ENCODE results near the gene FBXO27.
"Not testable (repeated sequence)": the region's sequence is repeated elsewhere in the genome, so short reads cannot be mapped to it uniquely, and the experiment has no call there.

The FBXO27 gene

DNA sequence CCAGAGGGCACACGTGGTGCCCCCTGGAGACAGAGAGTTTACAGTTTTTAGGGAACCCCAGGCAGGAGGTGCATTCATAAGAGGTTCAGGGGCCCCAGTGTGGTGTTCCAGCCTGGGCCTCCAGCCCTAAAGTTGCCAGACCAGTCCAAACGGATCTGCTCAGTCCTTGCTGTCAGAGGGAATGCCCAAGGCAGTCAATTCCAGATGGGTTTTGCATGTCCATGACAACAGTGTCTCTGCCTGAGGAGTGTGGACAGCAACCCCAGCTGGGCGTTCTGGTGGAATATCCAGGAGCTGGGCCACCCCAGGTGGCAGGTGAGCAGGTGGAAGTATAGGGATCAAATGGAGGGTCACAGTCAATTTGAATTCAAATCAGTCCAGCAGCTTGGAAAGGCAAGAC is 25.3 kb downstream of the FBXO27 start:
- H3K4me3 ChIP-seq (ENCODE audit: severe bottlenecking): no peak overlapping the region
- H3K36me3 ChIP-seq (ENCODE audit: low read depth): no peaks in the 10 kb centered on the region
- no peaks in the 10 kb centered on the region for H3K4me1 ChIP-seq (ENCODE audit: insufficient read depth, poor library complexity, severe bottlenecking)
- DNase-seq (ENCODE audit: low spot score) (no peak), ATAC-seq (ENCODE audit: low read depth) (no peak)
- H3K27me3 ChIP-seq (ENCODE audit: insufficient read depth, poor library complexity, severe bottlenecking): no peaks in the 10 kb centered on the region
- H3K9me3 ChIP-seq (ENCODE audit: severe bottlenecking): no peaks in the 10 kb centered on the region
- TF ChIP-seq, protein P1, sequence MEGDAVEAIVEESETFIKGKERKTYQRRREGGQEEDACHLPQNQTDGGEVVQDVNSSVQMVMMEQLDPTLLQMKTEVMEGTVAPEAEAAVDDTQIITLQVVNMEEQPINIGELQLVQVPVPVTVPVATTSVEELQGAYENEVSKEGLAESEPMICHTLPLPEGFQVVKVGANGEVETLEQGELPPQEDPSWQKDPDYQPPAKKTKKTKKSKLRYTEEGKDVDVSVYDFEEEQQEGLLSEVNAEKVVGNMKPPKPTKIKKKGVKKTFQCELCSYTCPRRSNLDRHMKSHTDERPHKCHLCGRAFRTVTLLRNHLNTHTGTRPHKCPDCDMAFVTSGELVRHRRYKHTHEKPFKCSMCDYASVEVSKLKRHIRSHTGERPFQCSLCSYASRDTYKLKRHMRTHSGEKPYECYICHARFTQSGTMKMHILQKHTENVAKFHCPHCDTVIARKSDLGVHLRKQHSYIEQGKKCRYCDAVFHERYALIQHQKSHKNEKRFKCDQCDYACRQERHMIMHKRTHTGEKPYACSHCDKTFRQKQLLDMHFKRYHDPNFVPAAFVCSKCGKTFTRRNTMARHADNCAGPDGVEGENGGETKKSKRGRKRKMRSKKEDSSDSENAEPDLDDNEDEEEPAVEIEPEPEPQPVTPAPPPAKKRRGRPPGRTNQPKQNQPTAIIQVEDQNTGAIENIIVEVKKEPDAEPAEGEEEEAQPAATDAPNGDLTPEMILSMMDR (IDR thresholded peaks at IDR 0.05; ENCODE audit: poor library complexity, severe bottlenecking): no peak
- no peak overlapping the region for H3K27ac ChIP-seq (ENCODE audit: poor library complexity, severe bottlenecking)

DNA sequence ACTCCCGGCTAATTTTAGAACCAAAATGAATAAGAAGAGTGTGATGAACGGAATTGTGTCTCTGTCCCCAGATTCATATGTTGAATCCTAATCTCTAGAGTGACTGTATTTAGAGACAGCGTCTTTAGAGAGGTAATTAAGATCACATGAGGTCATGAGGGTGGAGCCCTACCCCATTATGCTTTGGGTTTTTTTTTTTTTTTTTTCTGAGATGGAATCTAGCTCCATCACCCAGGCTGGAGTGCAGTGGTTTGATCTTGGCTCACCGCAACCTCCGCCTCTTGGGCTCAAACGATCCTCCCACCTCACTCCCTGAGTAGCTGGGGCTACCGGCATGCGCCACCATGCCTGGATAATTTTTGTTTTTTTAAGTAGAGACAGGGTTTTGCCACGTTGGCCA is 27.9 kb downstream of the FBXO27 start:
- no peaks in the 10 kb centered on the region for H3K4me1 ChIP-seq (ENCODE audit: insufficient read depth, poor library complexity, severe bottlenecking)

DNA sequence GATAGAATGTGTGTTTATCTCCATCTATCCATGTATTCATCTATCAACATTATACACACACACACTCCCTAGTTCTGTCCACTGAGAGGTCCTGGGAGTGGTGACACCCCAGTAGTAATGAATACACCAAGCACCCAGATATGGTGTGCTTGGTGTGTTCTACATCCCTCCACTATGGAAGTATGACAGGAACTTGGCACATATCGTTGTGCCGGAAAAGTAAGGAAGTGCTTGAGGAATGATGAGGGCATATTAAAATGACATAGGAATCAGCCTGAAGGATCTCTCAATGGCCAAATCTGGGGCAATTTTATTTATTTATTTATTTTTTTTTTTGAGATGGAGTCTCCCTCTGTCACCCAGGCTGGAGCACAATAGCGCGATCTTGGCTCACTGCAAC is 28.6 kb downstream of the FBXO27 start:
- DNase-seq (ENCODE audit: low spot score): no peak
- ATAC-seq (ENCODE audit: low read depth): no peak
- H3K9me3 ChIP-seq (ENCODE audit: severe bottlenecking): no peaks in the 10 kb centered on the region
- H3K27me3 ChIP-seq (ENCODE audit: insufficient read depth, poor library complexity, severe bottlenecking): no peaks in the 10 kb centered on the region
- H3K4me3 ChIP-seq (ENCODE audit: severe bottlenecking): no peak overlapping the region
- no peak overlapping the region for H3K27ac ChIP-seq (ENCODE audit: poor library complexity, severe bottlenecking)
- TF ChIP-seq, protein P1 (IDR thresholded peaks at IDR 0.05; ENCODE audit: poor library complexity, severe bottlenecking): no peak
- H3K36me3 ChIP-seq (ENCODE audit: low read depth): no peaks in the 10 kb centered on the region
- no peaks in the 10 kb centered on the region for H3K4me1 ChIP-seq (ENCODE audit: insufficient read depth, poor library complexity, severe bottlenecking)

More for the DNA sequence above, 27.9 kb downstream of the FBXO27 start:
- no peaks in the 10 kb centered on the region for H3K27me3 ChIP-seq (ENCODE audit: insufficient read depth, poor library complexity, severe bottlenecking)
- ATAC-seq (ENCODE audit: low read depth) (no peak), DNase-seq (ENCODE audit: low spot score) (no peak)
- H3K4me3 ChIP-seq (ENCODE audit: severe bottlenecking): no peak overlapping the region
- no peaks in the 10 kb centered on the region for H3K36me3 ChIP-seq (ENCODE audit: low read depth)
- TF ChIP-seq, protein P1 (IDR thresholded peaks at IDR 0.05; ENCODE audit: poor library complexity, severe bottlenecking): no peak
- no peak overlapping the region for H3K27ac ChIP-seq (ENCODE audit: poor library complexity, severe bottlenecking)
- H3K9me3 ChIP-seq (ENCODE audit: severe bottlenecking): no peaks in the 10 kb centered on the region

DNA sequence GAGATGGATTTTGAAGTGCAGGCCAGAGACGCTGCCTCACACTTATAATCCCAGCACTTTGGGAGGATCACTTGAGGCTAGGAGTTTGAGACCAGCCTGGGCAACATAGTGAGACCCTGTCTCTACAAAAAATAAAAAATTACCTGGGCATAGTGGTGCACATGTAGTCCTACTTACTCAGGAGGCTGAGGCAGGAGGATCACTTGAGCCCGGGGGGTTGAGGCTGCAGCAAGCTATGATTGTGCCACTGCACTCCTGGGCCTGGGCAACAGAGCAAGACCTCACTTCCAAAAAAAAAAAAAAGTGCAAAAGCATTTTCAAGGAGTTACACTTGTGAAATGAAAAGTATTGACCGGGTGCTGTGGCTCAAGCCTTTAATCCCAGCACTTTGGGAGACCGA is 29.2 kb downstream of the FBXO27 start:
- Histone ChIP-seq H3K9me3 (ENCODE audit: severe bottlenecking) (no peaks in the 10 kb centered on the region), H3K4me1 (ENCODE audit: insufficient read depth, poor library complexity, severe bottlenecking) (no peaks in the 10 kb centered on the region), H3K4me3 (ENCODE audit: severe bottlenecking) (no peak overlapping the region), H3K36me3 (ENCODE audit: low read depth) (no peaks in the 10 kb centered on the region), H3K27ac (ENCODE audit: poor library complexity, severe bottlenecking) (no peak overlapping the region), H3K27me3 (ENCODE audit: insufficient read depth, poor library complexity, severe bottlenecking) (no peaks in the 10 kb centered on the region)
- TF ChIP-seq, protein P1 (IDR thresholded peaks at IDR 0.05; ENCODE audit: poor library complexity, severe bottlenecking): no peak
- DNase-seq (ENCODE audit: low spot score): no peak
- no peak for ATAC-seq (ENCODE audit: low read depth)

DNA sequence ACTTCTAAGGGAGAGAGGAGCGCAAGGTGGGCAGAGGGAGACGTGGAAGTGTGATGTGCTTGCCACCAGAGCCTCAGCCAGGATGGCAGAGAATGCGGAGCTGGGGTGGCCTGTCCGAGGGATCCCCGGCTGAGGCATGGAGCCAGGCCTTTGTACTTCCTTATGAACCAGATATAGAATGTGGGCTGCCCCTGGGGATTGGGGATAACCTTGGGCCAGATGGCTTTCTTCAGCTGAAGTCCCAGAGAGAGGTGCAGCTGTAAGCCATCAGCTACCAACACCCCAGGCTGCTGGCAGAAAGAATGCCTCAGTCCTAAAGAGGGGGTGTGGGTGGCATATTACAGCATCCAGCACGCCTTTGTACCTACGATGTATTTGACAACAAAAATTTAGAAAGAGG is 31.3 kb downstream of the FBXO27 start:
- DNase-seq (ENCODE audit: low spot score) (no peak), ATAC-seq (ENCODE audit: low read depth) (no peak)
- Histone ChIP-seq H3K36me3 (ENCODE audit: low read depth) (no peaks in the 10 kb centered on the region), H3K4me3 (ENCODE audit: severe bottlenecking) (no peak overlapping the region), H3K27ac (ENCODE audit: poor library complexity, severe bottlenecking) (no peak overlapping the region), H3K9me3 (ENCODE audit: severe bottlenecking) (no peaks in the 10 kb centered on the region), H3K4me1 (ENCODE audit: insufficient read depth, poor library complexity, severe bottlenecking) (no peaks in the 10 kb centered on the region), H3K27me3 (ENCODE audit: insufficient read depth, poor library complexity, severe bottlenecking) (no peaks in the 10 kb centered on the region)
- TF ChIP-seq, protein P1 (IDR thresholded peaks at IDR 0.05; ENCODE audit: poor library complexity, severe bottlenecking): no peak

DNA sequence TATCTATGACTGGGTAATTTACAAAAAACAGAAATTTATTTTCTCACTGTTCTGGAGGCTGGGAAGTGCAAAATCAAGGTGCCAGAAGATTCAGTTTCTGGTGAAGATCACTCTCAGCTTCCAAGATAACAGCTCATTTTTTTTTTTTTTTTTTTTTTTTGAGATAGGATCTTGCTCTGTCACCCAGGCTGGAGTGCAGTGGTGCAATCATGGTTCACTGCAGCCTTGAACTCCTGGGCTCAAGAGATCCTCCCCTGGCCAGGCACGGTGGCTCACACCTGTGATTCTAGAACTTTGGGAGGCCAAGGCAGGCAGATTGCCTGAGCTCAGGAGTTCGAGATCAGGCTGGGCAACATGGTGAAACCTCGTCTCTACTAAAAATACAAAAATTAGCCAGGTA is 34.8 kb downstream of the FBXO27 start:
- not testable (repeated sequence) for H3K4me1 ChIP-seq (ENCODE audit: insufficient read depth, poor library complexity, severe bottlenecking); H3K27ac ChIP-seq (ENCODE audit: poor library complexity, severe bottlenecking); H3K27me3 ChIP-seq (ENCODE audit: insufficient read depth, poor library complexity, severe bottlenecking); DNase-seq (ENCODE audit: low spot score); ATAC-seq (ENCODE audit: low read depth); H3K4me3 ChIP-seq (ENCODE audit: severe bottlenecking); H3K36me3 ChIP-seq (ENCODE audit: low read depth); H3K9me3 ChIP-seq (ENCODE audit: severe bottlenecking)
